ENCODE data around the gene TNFAIP6. TPM values are rescaled to one million over a fixed set of nuclear protein-coding genes. Genes with fewer than 3 reads are reported as not detected.
"Not testable (repeated sequence)": the region's sequence is repeated elsewhere in the genome, so short reads cannot be mapped to it uniquely, and the experiment has no call there.

TNFAIP6 gene
- total RNA-seq, 1 donor from 2014 or later, result under 0.01 TPM

DNA sequence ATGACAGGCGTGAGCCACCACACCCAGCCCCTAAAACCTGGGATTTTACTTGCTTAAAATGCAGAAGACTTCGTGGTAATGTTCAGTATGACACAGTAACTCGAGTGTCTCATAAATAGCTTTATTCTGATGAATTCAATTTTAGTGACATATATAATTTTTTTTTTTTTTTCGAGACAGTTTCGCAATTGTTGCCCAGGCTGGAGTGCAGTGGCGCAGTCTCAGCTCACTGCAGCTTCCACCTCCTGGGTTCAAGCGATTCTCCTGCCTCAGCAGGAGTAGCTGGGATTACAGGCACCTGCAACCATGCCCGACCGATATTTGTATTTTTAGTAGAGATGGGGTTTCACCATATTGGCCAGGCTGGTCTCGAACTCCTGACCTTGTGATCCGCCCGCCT is 64.3 kb downstream of the TNFAIP6 start:
- not testable (repeated sequence) for DNase-seq

DNA sequence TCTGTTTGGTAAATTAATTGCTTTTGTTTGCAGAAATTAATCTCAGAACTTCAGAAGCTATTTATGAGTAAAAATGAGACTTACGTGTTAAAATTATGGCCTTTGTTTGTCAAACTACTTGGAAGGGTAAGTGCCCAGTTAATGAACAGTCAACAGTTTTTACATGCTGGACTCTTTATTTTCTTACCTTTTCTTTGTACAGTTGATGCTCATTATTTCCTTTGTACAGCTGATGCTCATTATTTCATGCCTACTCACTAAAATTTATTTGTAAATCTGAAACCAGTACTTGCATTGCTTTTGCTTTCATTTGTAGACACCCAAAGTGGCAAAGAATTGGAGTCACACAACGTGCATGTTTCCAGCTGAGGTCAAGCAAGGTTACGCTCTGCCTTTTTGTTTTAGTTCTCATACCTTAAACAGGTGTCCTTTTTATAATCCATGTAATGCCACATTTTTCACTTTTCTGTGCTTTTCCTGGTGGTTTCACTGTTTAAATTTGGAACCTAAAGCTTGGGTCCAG is 65.6 kb downstream of the TNFAIP6 start:
- DNase-seq, result no peak

DNA sequence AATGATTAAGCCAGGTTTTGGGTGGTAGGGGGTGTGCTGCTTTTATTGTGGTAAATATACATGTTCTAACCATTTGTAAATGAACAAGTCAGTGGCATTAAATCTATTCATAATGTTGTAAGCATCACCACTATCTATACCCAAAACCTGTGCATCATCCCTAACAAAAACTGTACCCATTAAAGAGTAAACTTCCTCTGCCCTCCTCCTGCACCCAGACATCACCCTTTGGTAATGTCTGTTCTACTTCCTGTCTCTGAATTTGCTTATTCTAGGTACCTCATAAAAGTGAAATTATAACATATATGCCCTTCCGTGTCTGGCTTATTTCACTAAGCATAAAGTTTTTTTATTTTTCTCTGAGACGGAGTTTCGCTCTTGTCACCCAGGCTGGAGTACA is 66.4 kb downstream of the TNFAIP6 start:
- no peak for DNase-seq

Other genes starting within 250 kb of the TNFAIP6 start
- gene RBM43, start 95.7 kb upstream of the TNFAIP6 start, total RNA-seq, result 2.0 and 4.2 TPM in 2 replicates
- gene NMI, start 67.9 kb upstream of the TNFAIP6 start, total RNA-seq, result 17.4 and 25.7 TPM in 2 replicates
- 43.2 and 55.5 TPM in 2 replicates for gene RIF1, start 52.3 kb downstream of the TNFAIP6 start, total RNA-seq